DOHH2 (cell line): ENCODE results near the gene NSD2.

Source experiments
- CTCF ChIP-seq: fragments of 200-600 bp; sonication (generic); IDR thresholded peaks from one replicate; pipeline ENCODE4 v1.5.1; 2014; ENCODE audit warnings: antibody characterized with exemption, mild to moderate bottlenecking, low read depth, low read length; ENCODE audit not compliant: poor library complexity, severe bottlenecking
- EZH2phosphoT487 ChIP-seq: fragments of 200-600 bp; sonication (generic); IDR thresholded peaks from 2 replicates; pipeline ENCODE4 v1.6.1; 2017; ENCODE audit warnings: borderline replicate concordance, mild to moderate bottlenecking, antibody characterized with exemption, low read length, moderate library complexity, mixed read lengths

- TF ChIP-seq CTCF: no peak
- TF ChIP-seq EZH2phosphoT487: no peak
Observed at GRCh38 chr4:1907848-1908525, 36.8 kb downstream of the NSD2 start.
